ENCODE measurements around the gene RPL10. TPM values are rescaled to one million over a fixed set of nuclear protein-coding genes. Genes with fewer than 3 reads are reported as not detected.

RPL10 gene
- total and polyA plus RNA-seq, 2 of the 13 experiments (the other 11 are each of a cell fraction or from before 2014, with no cell fraction given): 2,381 to 4,713 TPM

DNA sequence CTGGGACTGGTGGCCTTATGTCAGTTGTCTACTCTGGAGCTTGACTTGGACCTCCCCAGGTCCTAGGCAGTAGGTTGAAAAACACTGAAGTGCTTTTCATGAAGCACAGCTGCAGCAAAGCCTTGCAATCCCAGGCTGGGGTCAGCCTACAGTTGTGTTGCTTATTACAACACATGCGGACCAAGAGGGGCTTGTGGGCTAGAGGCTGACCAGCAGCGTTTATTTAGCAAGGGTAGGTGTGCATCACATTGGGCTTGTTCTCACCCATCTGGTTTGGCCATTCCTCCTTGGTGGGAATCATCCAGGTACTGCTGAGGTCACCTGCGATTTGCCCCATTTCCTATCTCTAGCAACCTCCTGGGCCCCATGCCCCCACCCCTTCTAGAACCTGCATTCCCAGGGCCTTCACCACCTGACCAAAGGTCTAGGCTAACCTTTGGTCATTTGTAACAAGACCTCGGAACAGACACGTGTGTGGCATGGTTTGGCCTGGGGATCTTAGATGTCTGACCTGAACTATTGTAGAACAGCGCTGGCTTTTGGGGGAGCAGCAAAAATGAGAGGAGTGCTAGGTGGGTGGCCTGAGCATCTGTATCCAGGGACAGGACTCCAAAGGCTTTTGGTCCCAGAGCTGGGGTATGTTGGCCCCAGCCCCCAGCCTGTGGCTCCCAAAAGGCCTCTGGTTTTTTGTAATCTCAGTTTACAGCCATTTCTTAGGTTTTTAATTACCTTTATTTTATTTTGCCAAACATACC lies 3.0 kb downstream of the RPL10 start (continued):
- TF ChIP-seq ZC3H4 (CRISPR knock-in tag; IDR thresholded peaks at IDR 0.05; ENCODE audit: borderline replicate concordance): peak; percentile 94
- peak; percentile 35; the same call in 1 of the 2 replicates for TF ChIP-seq ZFY (CRISPR knock-in tag; IDR thresholded peaks at IDR 0.05)
- TF ChIP-seq ZNF580 (CRISPR knock-in tag; IDR thresholded peaks at IDR 0.05; ENCODE audit: borderline replicate concordance, low read depth): peak; percentile 42; the same call in 1 of the 2 replicates
- no peak for TF ChIP-seq NONO (IDR thresholded peaks at IDR 0.05)
- TF ChIP-seq NONO (CRISPR knock-in tag; conservative IDR thresholded peaks at IDR 0.05): 0 out of 2 replicates have a peak, but pooled peaks have one; percentile 16
- TF ChIP-seq HHEX (CRISPR knock-in tag; IDR thresholded peaks at IDR 0.05): no peak
- TF ChIP-seq ZNF143 (CRISPR knock-in tag; IDR thresholded peaks at IDR 0.05): no peak
- TF ChIP-seq HNF4G (IDR thresholded peaks at IDR 0.05; ENCODE audit: borderline replicate concordance, low read depth, low read length): peak; percentile 70
- no peak for TF ChIP-seq HNF4G (CRISPR knock-in tag; IDR thresholded peaks at IDR 0.05; ENCODE audit: borderline replicate concordance, low read depth)
- TF ChIP-seq, protein P1, sequence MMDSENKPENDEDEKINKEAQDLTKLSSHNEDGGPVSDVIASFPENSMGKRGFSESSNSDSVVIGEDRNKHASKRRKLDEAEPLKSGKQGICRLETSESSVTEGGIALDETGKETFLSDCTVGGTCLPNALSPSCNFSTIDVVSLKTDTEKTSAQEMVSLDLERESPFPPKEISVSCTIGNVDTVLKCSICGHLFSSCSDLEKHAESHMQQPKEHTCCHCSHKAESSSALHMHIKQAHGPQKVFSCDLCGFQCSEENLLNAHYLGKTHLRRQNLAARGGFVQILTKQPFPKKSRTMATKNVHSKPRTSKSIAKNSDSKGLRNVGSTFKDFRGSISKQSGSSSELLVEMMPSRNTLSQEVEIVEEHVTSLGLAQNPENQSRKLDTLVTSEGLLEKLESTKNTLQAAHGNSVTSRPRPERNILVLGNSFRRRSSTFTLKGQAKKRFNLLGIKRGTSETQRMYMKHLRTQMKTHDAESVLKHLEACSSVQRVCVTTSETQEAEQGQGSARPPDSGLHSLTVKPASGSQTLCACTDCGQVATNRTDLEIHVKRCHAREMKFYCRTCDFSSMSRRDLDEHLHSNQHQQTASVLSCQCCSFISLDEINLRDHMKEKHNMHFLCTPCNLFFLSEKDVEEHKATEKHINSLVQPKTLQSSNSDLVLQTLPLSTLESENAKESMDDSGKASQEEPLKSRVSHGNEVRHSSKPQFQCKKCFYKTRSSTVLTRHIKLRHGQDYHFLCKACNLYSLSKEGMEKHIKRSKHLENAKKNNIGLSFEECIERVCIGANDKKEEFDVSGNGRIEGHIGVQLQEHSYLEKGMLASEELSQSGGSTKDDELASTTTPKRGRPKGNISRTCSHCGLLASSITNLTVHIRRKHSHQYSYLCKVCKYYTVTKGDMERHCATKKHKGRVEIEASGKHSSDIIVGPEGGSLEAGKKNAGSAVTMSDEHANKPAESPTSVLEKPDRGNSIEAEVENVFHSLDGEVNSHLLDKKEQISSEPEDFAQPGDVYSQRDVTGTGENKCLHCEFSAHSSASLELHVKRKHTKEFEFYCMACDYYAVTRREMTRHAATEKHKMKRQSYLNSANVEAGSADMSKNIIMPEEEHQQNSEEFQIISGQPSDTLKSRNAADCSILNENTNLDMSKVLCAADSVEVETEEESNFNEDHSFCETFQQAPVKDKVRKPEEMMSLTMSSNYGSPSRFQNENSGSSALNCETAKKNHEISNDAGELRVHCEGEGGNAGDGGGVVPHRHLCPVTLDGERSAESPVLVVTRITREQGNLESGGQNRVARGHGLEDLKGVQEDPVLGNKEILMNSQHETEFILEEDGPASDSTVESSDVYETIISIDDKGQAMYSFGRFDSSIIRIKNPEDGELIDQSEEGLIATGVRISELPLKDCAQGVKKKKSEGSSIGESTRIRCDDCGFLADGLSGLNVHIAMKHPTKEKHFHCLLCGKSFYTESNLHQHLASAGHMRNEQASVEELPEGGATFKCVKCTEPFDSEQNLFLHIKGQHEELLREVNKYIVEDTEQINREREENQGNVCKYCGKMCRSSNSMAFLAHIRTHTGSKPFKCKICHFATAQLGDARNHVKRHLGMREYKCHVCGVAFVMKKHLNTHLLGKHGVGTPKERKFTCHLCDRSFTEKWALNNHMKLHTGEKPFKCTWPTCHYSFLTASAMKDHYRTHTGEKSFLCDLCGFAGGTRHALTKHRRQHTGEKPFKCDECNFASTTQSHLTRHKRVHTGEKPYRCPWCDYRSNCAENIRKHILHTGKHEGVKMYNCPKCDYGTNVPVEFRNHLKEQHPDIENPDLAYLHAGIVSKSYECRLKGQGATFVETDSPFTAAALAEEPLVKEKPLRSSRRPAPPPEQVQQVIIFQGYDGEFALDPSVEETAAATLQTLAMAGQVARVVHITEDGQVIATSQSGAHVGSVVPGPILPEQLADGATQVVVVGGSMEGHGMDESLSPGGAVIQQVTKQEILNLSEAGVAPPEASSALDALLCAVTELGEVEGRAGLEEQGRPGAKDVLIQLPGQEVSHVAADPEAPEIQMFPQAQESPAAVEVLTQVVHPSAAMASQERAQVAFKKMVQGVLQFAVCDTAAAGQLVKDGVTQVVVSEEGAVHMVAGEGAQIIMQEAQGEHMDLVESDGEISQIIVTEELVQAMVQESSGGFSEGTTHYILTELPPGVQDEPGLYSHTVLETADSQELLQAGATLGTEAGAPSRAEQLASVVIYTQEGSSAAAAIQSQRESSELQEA (CRISPR knock-in tag; IDR thresholded peaks at IDR 0.05; ENCODE audit: not compliant biosample characterization): no peak
- no peak for TF ChIP-seq ZNF296 (CRISPR knock-in tag; conservative IDR thresholded peaks at IDR 0.05)
- no peak for TF ChIP-seq ZNF256 (CRISPR knock-in tag; conservative IDR thresholded peaks at IDR 0.05)
- TF ChIP-seq ZMYM2 (CRISPR knock-in tag; IDR thresholded peaks at IDR 0.05): no peak
- no peak for TF ChIP-seq SETDB1 (CRISPR knock-in tag; IDR thresholded peaks at IDR 0.05; ENCODE audit: borderline replicate concordance)
- TF ChIP-seq ZNF687 (CRISPR knock-in tag; IDR thresholded peaks at IDR 0.05): peak; percentile 67
- no peak; the same call in 1 of the 2 replicates for TF ChIP-seq ATF7-NPFF (CRISPR knock-in tag; IDR thresholded peaks at IDR 0.05; ENCODE audit: low read depth)
- TF ChIP-seq JUND (CRISPR knock-in tag; IDR thresholded peaks at IDR 0.05): no peak
- TF ChIP-seq GPN1 (CRISPR knock-in tag; IDR thresholded peaks at IDR 0.05; ENCODE audit: borderline replicate concordance): no peak

All from HepG2 (cell line).